ENCODE data around the gene SPATA31D1. TPM values are rescaled to one million over a fixed set of nuclear protein-coding genes. Genes with fewer than 3 reads are reported as not detected.

The SPATA31D1 gene
- polyA plus RNA-seq, 1 donor from 2014 or later: not detected

GRCh38 chr9:81971727-81972126, 16.8 kb upstream of the SPATA31D1 start:
- Histone ChIP-seq H3K9me3 (ENCODE audit: low read length) (peaks cover 3% of the 10 kb centered on the region), H3K27me3 (ENCODE audit: insufficient read depth, low read depth, low read length) (no peaks in the 10 kb centered on the region), H2AFZ (ENCODE audit: low read depth, low read length) (no peak overlapping the region), H3K4me3 (ENCODE audit: low read length) (no peak overlapping the region), H3K9ac (ENCODE audit: low read length) (no peak overlapping the region), H3K79me2 (replicated peaks; ENCODE audit: insufficient read depth, low read length) (no peaks in the 10 kb centered on the region), H3K9me2 (ENCODE audit: insufficient read depth, low read length) (no peaks in the 10 kb centered on the region), H4K20me1 (ENCODE audit: insufficient read depth) (no peaks in the 10 kb centered on the region), H3K36me3 (ENCODE audit: insufficient read depth, low read length) (no peaks in the 10 kb centered on the region), H3K27ac (ENCODE audit: low read length) (no peak overlapping the region), H3K4me2 (ENCODE audit: low read length) (no peak overlapping the region), H3F3A (ENCODE audit: insufficient read depth, low read length, poor library complexity, severe bottlenecking) (no peaks in the 10 kb centered on the region)
- no peak for TF ChIP-seq RAD21 (conservative IDR thresholded peaks at IDR 0.05)
- no peak for TF ChIP-seq SMC3 (conservative IDR thresholded peaks at IDR 0.05; ENCODE audit: poor library complexity)
- no peak for TF ChIP-seq EZH2 (IDR thresholded peaks at IDR 0.05; ENCODE audit: borderline replicate concordance, insufficient read depth, low read length, poor library complexity, severe bottlenecking)
- TF ChIP-seq EP300 (conservative IDR thresholded peaks at IDR 0.05; ENCODE audit: poor library complexity, severe bottlenecking): no peak
- TF ChIP-seq MXI1 (conservative IDR thresholded peaks at IDR 0.05; ENCODE audit: poor library complexity, severe bottlenecking): no peak
- no peak for TF ChIP-seq CTCF (IDR thresholded peaks at IDR 0.05; ENCODE audit: poor library complexity, severe bottlenecking)
- no peak for TF ChIP-seq TAF1 (IDR thresholded peaks at IDR 0.05; ENCODE audit: low read depth)
- no peak for TF ChIP-seq REST (IDR thresholded peaks at IDR 0.05; ENCODE audit: borderline replicate concordance)
- no peak for TF ChIP-seq POLR2AphosphoS5 (IDR thresholded peaks at IDR 0.05)

- no peaks in the 10 kb centered on the region for H4K20me1 ChIP-seq (ENCODE audit: insufficient read depth)
- H3K9me3 ChIP-seq (ENCODE audit: low read length): peaks cover 3% of the 10 kb centered on the region
- no peaks in the 10 kb centered on the region for H3K27me3 ChIP-seq (ENCODE audit: insufficient read depth, low read depth, low read length)
- H3K9me2 ChIP-seq (ENCODE audit: insufficient read depth, low read length): no peaks in the 10 kb centered on the region
- no peak overlapping the region for H3K9ac ChIP-seq (ENCODE audit: low read length)
- H3F3A ChIP-seq (ENCODE audit: insufficient read depth, low read length, poor library complexity, severe bottlenecking): no peaks in the 10 kb centered on the region
- no peak overlapping the region for H3K27ac ChIP-seq (ENCODE audit: low read length)
- no peak overlapping the region for H3K4me3 ChIP-seq (ENCODE audit: low read length)
- no peak overlapping the region for H2AFZ ChIP-seq (ENCODE audit: low read depth, low read length)
- no peak overlapping the region for H3K4me2 ChIP-seq (ENCODE audit: low read length)
- H3K36me3 ChIP-seq (ENCODE audit: insufficient read depth, low read length): no peaks in the 10 kb centered on the region
- no peaks in the 10 kb centered on the region for H3K79me2 ChIP-seq (replicated peaks; ENCODE audit: insufficient read depth, low read length)
- TF ChIP-seq TAF1 (IDR thresholded peaks at IDR 0.05; ENCODE audit: low read depth): no peak
- no peak for TF ChIP-seq MXI1 (conservative IDR thresholded peaks at IDR 0.05; ENCODE audit: poor library complexity, severe bottlenecking)
- TF ChIP-seq RAD21 (conservative IDR thresholded peaks at IDR 0.05): no peak
- TF ChIP-seq EZH2 (IDR thresholded peaks at IDR 0.05; ENCODE audit: borderline replicate concordance, insufficient read depth, low read length, poor library complexity, severe bottlenecking): no peak
- no peak for TF ChIP-seq CTCF (IDR thresholded peaks at IDR 0.05; ENCODE audit: poor library complexity, severe bottlenecking)
- no peak for TF ChIP-seq SMC3 (conservative IDR thresholded peaks at IDR 0.05; ENCODE audit: poor library complexity)
- no peak for TF ChIP-seq EP300 (conservative IDR thresholded peaks at IDR 0.05; ENCODE audit: poor library complexity, severe bottlenecking)
- no peak for TF ChIP-seq REST (IDR thresholded peaks at IDR 0.05; ENCODE audit: borderline replicate concordance)
- no peak for TF ChIP-seq POLR2AphosphoS5 (IDR thresholded peaks at IDR 0.05)
Observed at GRCh38 chr9:81974764-81975163, 13.8 kb upstream of the SPATA31D1 start.

Measured in neural cell (in vitro differentiated cells).